GM23248 (cell line): ENCODE data around the gene CCDC138.

Experiments used
- EZH2 ChIP-seq: fragments of 200-600 bp; sonication (generic); IDR thresholded peaks from 2 replicates; pipeline ENCODE4 v1.6.1; 2018; ENCODE audit warnings: antibody characterized with exemption, mild to moderate bottlenecking; ENCODE audit not compliant: insufficient read depth, poor library complexity, severe bottlenecking
- EZH2phosphoT487 ChIP-seq: fragments of 200-600 bp; sonication (generic); IDR thresholded peaks from 2 replicates; pipeline ENCODE4 v1.6.1; 2018; ENCODE audit warnings: antibody characterized with exemption, moderate library complexity, mild to moderate bottlenecking, low read depth; ENCODE audit not compliant: insufficient read depth

DNA sequence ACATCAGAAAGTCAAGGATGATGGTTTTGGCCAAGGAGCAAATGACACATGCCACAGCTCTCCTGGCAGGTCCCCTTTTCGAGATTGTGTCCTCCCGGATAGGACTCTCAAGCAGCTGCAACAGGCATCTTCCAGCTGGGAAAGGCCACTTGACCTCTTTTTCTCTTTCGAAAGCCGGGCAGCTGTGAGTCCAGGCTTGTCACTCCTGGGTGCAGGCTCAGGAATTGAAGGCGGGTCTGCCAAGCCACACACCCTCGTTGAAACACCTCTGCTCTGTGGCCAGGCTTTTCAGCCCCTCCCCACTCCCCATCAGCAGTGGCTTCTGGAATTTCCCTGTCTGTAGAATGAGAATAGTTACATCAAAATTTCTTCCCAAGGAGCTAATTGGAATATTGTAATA, 98.0 kb downstream of the CCDC138 start:
- TF ChIP-seq EZH2 (no peak), EZH2phosphoT487 (no peak)
